T-helper 17 cell (primary cell): Measurements from ENCODE around the gene KLHDC4. TPM values are rescaled to one million over a fixed set of nuclear protein-coding genes. Genes with fewer than 3 reads are reported as not detected.
"Not testable (repeated sequence)": the region's sequence is repeated elsewhere in the genome, so short reads cannot be mapped to it uniquely, and the experiment has no call there.

Experiments used
- ATAC-seq: fragments of 150-1000 bp; cut with Tn5 transposase; 2 replicates; pipeline ENCODE4 v1.10.0; 2021; ENCODE audit warnings: mild to moderate bottlenecking, moderate library complexity
- DNase-seq, 3 donors: peaks; one replicate each; pipeline versions ENCODE4 v3.0.0 to v3.0.0-alpha.2; 2020 to 2021
- H3K9me3 ChIP-seq: one replicate; pipeline ENCODE4 v1.7.0; 2013; ENCODE audit warnings: low read length, mild to moderate bottlenecking; ENCODE audit not compliant: control insufficient read depth, poor library complexity, severe bottlenecking
- H3K27ac Mint-ChIP-seq: one replicate; pipeline ENCODE4 v1.8.0; 2022; ENCODE audit warnings: mild to moderate bottlenecking, moderate library complexity, mixed read lengths
- H3K27me3 Mint-ChIP-seq: one replicate; pipeline ENCODE4 v1.8.0; 2022; ENCODE audit warnings: mixed read lengths
- H3K36me3 Mint-ChIP-seq: one replicate; pipeline ENCODE4 v1.8.0; 2022; ENCODE audit warnings: low read depth, mixed read lengths
- H3K4me1 Mint-ChIP-seq: one replicate; pipeline ENCODE4 v1.8.0; 2022; ENCODE audit warnings: mild to moderate bottlenecking, mixed read lengths
- H3K4me3 Mint-ChIP-seq: one replicate; pipeline ENCODE4 v1.8.0; 2022; ENCODE audit warnings: mild to moderate bottlenecking, moderate library complexity, mixed read lengths
- total RNA-seq, 4 donors: library from RNA in 2 of 4; stranded (reverse) in 2 of 4; gene quantifications; one replicate each; pipeline ENCODE4 v1.2.3 and lab custom pipeline; 2022 to 2026

The KLHDC4 gene
- total RNA-seq, 2 donors from 2014 or later, result 67.7 to 93.3 TPM

DNA sequence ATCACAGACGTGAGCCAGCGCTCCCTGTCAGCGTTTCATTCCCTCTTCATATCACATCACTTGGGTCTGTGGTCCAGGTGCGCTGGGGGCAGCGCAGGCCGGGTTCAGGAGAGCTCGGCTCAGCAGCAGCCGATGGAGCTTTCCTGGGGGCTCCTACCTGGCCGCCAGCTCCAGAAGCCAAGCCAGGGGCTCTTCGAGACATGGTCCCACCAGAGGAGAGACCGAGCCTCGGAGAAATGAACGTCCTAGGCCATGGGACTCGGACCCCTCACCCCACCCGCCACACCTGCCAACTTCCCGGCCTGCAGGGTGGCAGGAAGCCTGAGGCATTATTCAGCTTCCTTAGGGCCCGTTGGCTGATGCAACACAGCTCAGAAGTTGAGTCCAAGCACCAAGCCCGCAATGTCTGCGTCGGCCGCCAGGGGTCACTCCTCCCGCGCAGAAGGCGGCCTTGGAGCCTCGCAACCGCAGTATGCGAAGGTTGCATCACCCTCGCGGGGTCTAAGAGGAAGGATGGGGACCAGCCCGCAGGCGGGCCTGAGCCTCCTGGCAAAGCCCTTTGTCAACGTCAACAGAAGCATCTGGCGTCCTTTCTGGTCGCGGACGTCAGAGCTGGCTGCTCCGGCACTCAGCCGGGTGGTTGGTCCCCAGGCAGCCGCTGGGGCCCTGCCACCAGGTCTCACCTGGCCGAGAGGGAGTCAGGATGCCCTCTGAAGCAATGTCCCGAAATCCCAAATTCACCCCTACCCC, 13.2 kb upstream of the KLHDC4 start:
- peak; percentile 87 for ATAC-seq
- H3K4me1 Mint-ChIP-seq, result peaks cover 22% of the 10 kb centered on the region
- DNase-seq, result peak; percentile 73 to 93 (median 78)
- peak overlapping the region; percentile 83 for H3K27ac Mint-ChIP-seq
- H3K9me3 ChIP-seq, result no peaks in the 10 kb centered on the region
- H3K27me3 Mint-ChIP-seq, result no peaks in the 10 kb centered on the region
- H3K36me3 Mint-ChIP-seq, result no peaks in the 10 kb centered on the region
- peak overlapping the region; percentile 77 for H3K4me3 Mint-ChIP-seq

- DNase-seq, result no peak
- peak overlapping the region; percentile 83 for H3K27ac Mint-ChIP-seq
- no peaks in the 10 kb centered on the region for H3K9me3 ChIP-seq
- peaks cover 22% of the 10 kb centered on the region for H3K4me1 Mint-ChIP-seq
- H3K36me3 Mint-ChIP-seq, result no peaks in the 10 kb centered on the region
- H3K27me3 Mint-ChIP-seq, result no peaks in the 10 kb centered on the region
- H3K4me3 Mint-ChIP-seq, result peak overlapping the region; percentile 63
- ATAC-seq, result no peak
These were observed 12.7 kb upstream of the KLHDC4 start for GRCh38 chr16:87778476-87778829.

GRCh38 chr16:87773836-87774235, 8.1 kb upstream of the KLHDC4 start:
- not testable (repeated sequence) for H3K36me3 Mint-ChIP-seq, H3K27ac Mint-ChIP-seq, DNase-seq

GRCh38 chr16:87767456-87767855, 1.7 kb upstream of the KLHDC4 start:
- H3K36me3 Mint-ChIP-seq, H3K9me3 ChIP-seq, ATAC-seq, H3K27me3 Mint-ChIP-seq, DNase-seq: not testable (repeated sequence)
- Mint-ChIP-seq H3K4me1 (peaks cover 26% of the 10 kb centered on the region), H3K4me3 (peak overlapping the region; percentile 7), H3K27ac (peak overlapping the region; percentile 99)

More at GRCh38 chr16:87773836-87774235, 8.1 kb upstream of the KLHDC4 start:
- not testable (repeated sequence) for ATAC-seq, H3K9me3 ChIP-seq, H3K4me3 Mint-ChIP-seq, H3K4me1 Mint-ChIP-seq, H3K27me3 Mint-ChIP-seq

GRCh38 chr16:87766485-87766797, 655 bp upstream of the KLHDC4 start:
- Mint-ChIP-seq H3K4me1 (peaks cover 30% of the 10 kb centered on the region), H3K27me3 (no peaks in the 10 kb centered on the region)

GRCh38 chr16:87765473-87765775, 362 bp downstream of the KLHDC4 start:
- no peaks in the 10 kb centered on the region for H3K9me3 ChIP-seq
- peak overlapping the region; percentile 100 for H3K4me3 Mint-ChIP-seq
- ATAC-seq (peak; percentile 69), DNase-seq (peak in 2 of 3 donors; percentile 22 to 45)
- H3K27me3 Mint-ChIP-seq, result no peaks in the 10 kb centered on the region
- peaks cover 33% of the 10 kb centered on the region for H3K4me1 Mint-ChIP-seq
- peak overlapping the region; percentile 99 for H3K27ac Mint-ChIP-seq
- peaks cover 6% of the 10 kb centered on the region for H3K36me3 Mint-ChIP-seq

More at GRCh38 chr16:87766485-87766797, 655 bp upstream of the KLHDC4 start:
- ATAC-seq (no peak), DNase-seq (no peak)
- no peaks in the 10 kb centered on the region for H3K9me3 ChIP-seq
- peak overlapping the region; percentile 100 for H3K4me3 Mint-ChIP-seq
- peaks cover 6% of the 10 kb centered on the region for H3K36me3 Mint-ChIP-seq
- H3K27ac Mint-ChIP-seq, result peak overlapping the region; percentile 99

GRCh38 chr16:87764600-87765472, 950 bp downstream of the KLHDC4 start:
- Mint-ChIP-seq H3K27ac (peak overlapping the region; percentile 99), H3K4me1 (peaks cover 33% of the 10 kb centered on the region), H3K36me3 (peaks cover 6% of the 10 kb centered on the region), H3K4me3 (peak overlapping the region; percentile 100), H3K27me3 (no peaks in the 10 kb centered on the region)
- H3K9me3 ChIP-seq, result no peaks in the 10 kb centered on the region
- ATAC-seq, result peak; percentile 66
- DNase-seq, result no peak

DNA sequence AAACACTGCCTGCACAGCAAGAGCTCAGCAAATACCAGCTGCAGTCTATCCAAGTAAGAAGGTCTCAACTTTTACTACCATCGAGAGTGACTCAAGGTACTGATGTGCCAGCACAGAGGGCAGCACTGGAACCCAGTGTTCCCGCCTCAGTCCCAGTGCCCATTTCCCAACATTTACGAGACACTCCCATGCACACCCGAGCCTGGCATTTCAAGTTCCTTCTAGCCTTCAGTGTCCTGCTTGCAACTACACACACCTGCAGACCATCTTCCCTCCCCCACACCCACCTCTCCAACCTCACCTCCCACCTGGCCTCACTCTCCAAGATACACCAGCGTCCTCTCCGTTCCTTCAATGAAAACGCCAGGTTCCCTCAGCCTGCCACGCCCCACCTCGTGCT, 3.2 kb downstream of the KLHDC4 start:
- Mint-ChIP-seq H3K4me1 (peaks cover 29% of the 10 kb centered on the region), H3K27me3 (no peaks in the 10 kb centered on the region), H3K4me3 (no peak overlapping the region), H3K36me3 (peaks cover 6% of the 10 kb centered on the region), H3K27ac (peak overlapping the region; percentile 66)
- DNase-seq (no peak), ATAC-seq (no peak)
- no peaks in the 10 kb centered on the region for H3K9me3 ChIP-seq

- no peak for ATAC-seq
- Mint-ChIP-seq H3K4me1 (peaks cover 29% of the 10 kb centered on the region), H3K27me3 (no peaks in the 10 kb centered on the region), H3K4me3 (no peak overlapping the region), H3K36me3 (peaks cover 6% of the 10 kb centered on the region), H3K27ac (no peak overlapping the region)
- no peak for DNase-seq
- no peaks in the 10 kb centered on the region for H3K9me3 ChIP-seq
These were observed 3.7 kb downstream of the KLHDC4 start for GRCh38 chr16:87762071-87762571.

DNA sequence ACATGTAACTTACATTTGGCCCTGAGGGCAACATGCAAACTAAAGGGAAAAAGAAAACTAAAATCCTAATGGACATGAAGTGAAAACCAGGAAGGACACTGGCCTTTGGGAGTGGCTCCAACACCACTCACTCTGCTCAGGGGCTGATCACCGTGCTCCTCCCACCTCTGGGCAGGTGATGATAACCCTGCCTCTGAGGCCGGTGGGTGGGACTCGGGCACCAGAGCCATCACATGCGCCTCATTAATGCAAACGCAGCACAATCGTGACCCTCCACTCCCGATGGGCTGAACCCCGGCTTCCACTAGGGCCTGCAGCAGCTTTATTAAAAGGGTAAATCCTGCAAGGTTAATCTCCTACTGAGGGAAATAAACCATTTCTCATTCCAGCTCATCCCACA, 4.7 kb downstream of the KLHDC4 start:
- no peaks in the 10 kb centered on the region for H3K9me3 ChIP-seq
- Mint-ChIP-seq H3K27ac (no peak overlapping the region), H3K4me1 (peaks cover 29% of the 10 kb centered on the region), H3K4me3 (no peak overlapping the region), H3K27me3 (no peaks in the 10 kb centered on the region), H3K36me3 (peaks cover 6% of the 10 kb centered on the region)
- DNase-seq (no peak), ATAC-seq (no peak)

DNA sequence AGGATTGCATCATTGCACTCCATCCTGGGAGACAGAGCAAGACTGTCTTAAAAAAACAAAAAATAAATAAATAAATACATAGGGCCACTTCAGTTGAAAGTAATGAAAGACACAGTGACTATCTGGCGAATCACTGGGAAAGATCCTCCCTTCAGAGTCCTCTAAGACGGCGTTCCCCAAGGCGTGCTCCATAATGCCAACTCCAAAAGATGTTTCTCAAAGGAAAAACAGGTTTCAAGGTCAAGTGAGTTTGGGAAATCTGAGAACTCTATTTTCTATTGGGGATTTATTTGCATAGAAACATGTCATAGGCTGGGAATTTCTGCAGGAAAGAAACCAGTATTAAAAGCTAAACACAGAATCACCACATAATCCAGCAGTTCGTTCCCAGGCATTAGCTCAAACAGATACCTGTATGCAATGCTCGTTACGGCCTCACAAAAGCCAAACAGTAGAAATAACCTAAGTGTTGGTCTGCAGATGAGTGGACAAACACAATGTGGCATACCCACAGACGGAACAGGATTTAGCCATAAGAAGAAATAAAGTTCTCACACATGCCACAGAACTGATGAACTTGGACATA, 7.9 kb downstream of the KLHDC4 start:
- no peaks in the 10 kb centered on the region for H3K27me3 Mint-ChIP-seq
- DNase-seq (no peak), ATAC-seq (no peak)
- H3K4me1 Mint-ChIP-seq, result peaks cover 16% of the 10 kb centered on the region
- H3K4me3 Mint-ChIP-seq, result no peak overlapping the region
- no peak overlapping the region for H3K27ac Mint-ChIP-seq
- H3K36me3 Mint-ChIP-seq, result peaks cover 7% of the 10 kb centered on the region
- no peaks in the 10 kb centered on the region for H3K9me3 ChIP-seq

GRCh38 chr16:87754535-87754934, 11.3 kb downstream of the KLHDC4 start:
- DNase-seq (no peak), ATAC-seq (no peak)
- H3K27me3 Mint-ChIP-seq, result no peaks in the 10 kb centered on the region
- H3K9me3 ChIP-seq, result no peaks in the 10 kb centered on the region
- H3K4me1 Mint-ChIP-seq, result peaks cover 9% of the 10 kb centered on the region
- H3K36me3 Mint-ChIP-seq, result peaks cover 9% of the 10 kb centered on the region
- H3K4me3 Mint-ChIP-seq, result no peak overlapping the region
- no peak overlapping the region for H3K27ac Mint-ChIP-seq

DNA sequence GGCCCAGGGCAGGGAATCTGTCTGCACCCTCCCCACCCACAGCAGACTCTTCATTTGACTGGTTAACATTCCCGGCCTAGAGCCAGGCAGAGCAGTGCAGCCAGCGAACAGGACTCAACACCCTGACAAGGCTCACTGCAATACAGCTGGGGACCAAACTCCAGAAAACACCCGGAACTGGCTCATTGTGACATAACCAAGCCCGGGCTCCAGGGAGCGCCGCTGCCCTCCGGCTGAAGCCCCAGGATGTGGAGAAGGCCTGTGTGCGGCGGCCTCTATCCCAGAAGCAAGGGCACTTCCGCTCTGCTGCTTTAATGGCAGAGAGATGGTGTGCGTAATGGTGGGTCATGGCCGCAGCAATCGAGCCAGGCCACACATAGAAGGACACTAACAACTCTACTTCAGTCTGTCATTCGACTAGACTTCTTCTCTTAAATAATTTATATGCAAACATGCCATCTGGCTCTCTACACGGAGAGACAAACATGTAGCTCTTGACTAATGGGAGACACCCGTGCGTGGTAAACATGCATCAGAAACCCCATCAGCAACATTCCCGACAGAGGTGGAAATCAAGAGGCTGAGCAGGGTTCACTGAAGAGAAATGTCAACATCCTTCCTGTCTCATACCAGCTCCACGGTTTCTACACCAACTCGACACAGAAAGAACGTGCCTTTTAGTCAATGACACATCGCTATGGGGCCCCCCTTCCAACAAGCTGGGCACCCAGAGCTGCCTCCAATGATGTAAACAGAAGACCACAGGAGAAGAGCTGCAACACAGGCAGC, 18.0 kb downstream of the KLHDC4 start:
- H3K36me3 Mint-ChIP-seq, result peaks cover 9% of the 10 kb centered on the region
- no peak overlapping the region for H3K27ac Mint-ChIP-seq
- ATAC-seq, result no peak
- H3K27me3 Mint-ChIP-seq, result no peaks in the 10 kb centered on the region
- no peak for DNase-seq
- H3K4me3 Mint-ChIP-seq, result no peak overlapping the region
- no peaks in the 10 kb centered on the region for H3K9me3 ChIP-seq
- peaks cover 8% of the 10 kb centered on the region for H3K4me1 Mint-ChIP-seq
